ENCODE results near the gene CENPK. TPM values are rescaled to one million over a fixed set of nuclear protein-coding genes. Genes with fewer than 3 reads are reported as not detected.

The CENPK gene
- total and polyA plus RNA-seq, 2 of the 8 experiments (the other 6 are each of a cell fraction or from before 2014, with no cell fraction given), result 13.3 to 50.9 TPM

DNA sequence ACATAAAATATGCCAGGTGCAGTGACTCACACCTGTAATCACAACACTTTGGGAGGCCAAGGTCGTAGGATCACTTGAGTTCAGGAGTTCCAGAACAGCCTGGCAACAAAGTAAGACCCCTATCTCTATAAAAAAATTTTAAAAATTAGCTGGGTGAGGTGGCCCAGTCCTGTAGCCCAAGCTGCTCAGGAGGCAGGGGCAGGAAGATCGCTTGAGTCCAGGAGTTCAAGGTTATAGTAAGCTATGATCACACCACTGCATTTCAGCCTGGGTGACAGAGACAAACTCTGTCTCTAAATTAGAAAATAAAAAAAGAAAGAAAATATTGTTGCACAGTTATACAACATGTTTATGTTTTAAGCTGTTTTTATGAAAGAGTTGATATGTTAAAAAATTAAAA is 6.8 kb downstream of the CENPK start:
- Histone ChIP-seq H3K56ac (replicated peaks; ENCODE audit: insufficient read length, low read depth, low read length) (no peak overlapping the region), H4K20me1 (replicated peaks in 1 of 2; ENCODE audit: control insufficient read depth in 1 of 2, insufficient read depth in 2 of 2, low read length in 2 of 2) (no peaks in the 10 kb centered on the region), H3K9me3 (ENCODE audit: insufficient read depth in 2 of 2, low read depth in 1 of 2, low read length in 1 of 2) (no peaks in the 10 kb centered on the region), H2BK15ac (ENCODE audit: low read length) (no peak overlapping the region), H3K27me3 (replicated peaks in 1 of 4; ENCODE audit: control insufficient read depth in 3 of 4, extremely low read depth in 1 of 4, insufficient read depth in 3 of 4, low read length in 3 of 4) (no peaks in the 10 kb centered on the region), H3K23ac (ENCODE audit: insufficient read length) (no peak overlapping the region), H3K18ac (ENCODE audit: extremely low read depth, low read length) (no peak overlapping the region), H3K4me2 (ENCODE audit: insufficient read depth in 1 of 2, low read depth in 2 of 2, low read length in 2 of 2) (no peak overlapping the region), H3K79me2 (ENCODE audit: control insufficient read depth in 1 of 2, insufficient read depth in 2 of 2, low read length in 2 of 2) (peaks cover 0 to 12% of the 10 kb centered on the region in 2 experiments; a peak in 2 of 4 replicates), H3K4ac (replicated peaks; ENCODE audit: insufficient read length, low read depth, low read length) (no peak overlapping the region), H2BK5ac (ENCODE audit: low read depth, low read length) (no peak overlapping the region), H2BK12ac (ENCODE audit: low read depth, low read length) (no peak overlapping the region), H4K8ac (ENCODE audit: extremely low read depth, insufficient read depth, low read length) (no peak overlapping the region), H2AK5ac (ENCODE audit: low read depth, low read length) (no peak overlapping the region), H3K4me1 (replicated peaks in 1 of 4; ENCODE audit: control insufficient read depth in 3 of 4, insufficient read depth in 4 of 4, low read length in 3 of 4) (no peaks in the 10 kb centered on the region), H3K79me1 (ENCODE audit: low read depth, low read length) (no peaks in the 10 kb centered on the region), H3K4me3 (ENCODE audit: extremely low read depth in 1 of 4, insufficient read depth in 2 of 4, low read depth in 3 of 4, low read length in 4 of 4) (no peak overlapping the region), H2AFZ (ENCODE audit: low read length) (no peak overlapping the region), H3K27ac (ENCODE audit: low read depth, low read length) (no peak overlapping the region), H3K36me3 (ENCODE audit: control insufficient read depth in 2 of 4, insufficient read depth in 4 of 4, low read length in 3 of 4) (peaks cover 4 to 39% (median 7%) of the 10 kb centered on the region in 4 experiments; a peak in 5 of 8 replicates), H3K9ac (replicated peaks in 1 of 4; ENCODE audit: extremely low read depth in 1 of 4, low read depth in 3 of 4, low read length in 3 of 4) (no peak overlapping the region), H4K5ac (ENCODE audit: insufficient read length, low read depth, low read length) (no peak overlapping the region), H4K91ac (replicated peaks; ENCODE audit: insufficient read length, low read length) (no peak overlapping the region), H2BK20ac (ENCODE audit: low read length) (no peak overlapping the region), H3K23me2 (ENCODE audit: low read depth, low read length) (no peaks in the 10 kb centered on the region), H2BK120ac (replicated peaks; ENCODE audit: low read depth, low read length) (no peak overlapping the region), H3K14ac (ENCODE audit: insufficient read length) (no peak overlapping the region)
- FAIRE-seq (no peak), DNase-seq (ENCODE audit: low read depth in 1 of 2, low spot score in 2 of 2) (no peak)
- WGBS, 2 experiments (ENCODE audit: extremely low coverage in 1 of 2, insufficient coverage in 1 of 2, insufficient read length in 1 of 2, insufficient replicate concordance in 2 of 2, low coverage in 1 of 2, low lambda C conversion rate in 2 of 2, missing lambda C conversion rate in 1 of 2), result 89% methylated on average over 2 of the region's 2 CpGs; no CpG with 5 or more reads in 1 of the 2 experiments
- ChIA-PET CTCF (ENCODE audit: partially characterized antibody) (interaction anchor here (0.6 to 2.2 kb wide), 3 partner anchors 21 to 277 kb away, joined by 3 to 5 read pairs (median 3); no protein-coding TSS in a partner anchor), POLR2A (ENCODE audit: partially characterized antibody) (interaction anchor here (0.6 kb wide), 1 partner anchor 502 kb away, joined by 3 read pairs; no protein-coding TSS in a partner anchor)
- TF ChIP-seq BACH1 (IDR thresholded peaks at IDR 0.05; ENCODE audit: low read length) (no peak), GTF2F1 (IDR thresholded peaks at IDR 0.05; ENCODE audit: borderline replicate concordance, low read depth, low read length) (no peak), EP300 (IDR thresholded peaks at IDR 0.05; ENCODE audit: borderline replicate concordance in 1 of 2, low read depth in 2 of 2, low read length in 2 of 2) (no peak), MAFK (IDR thresholded peaks at IDR 0.05; ENCODE audit: low read depth, low read length) (no peak), CHD1 (IDR thresholded peaks at IDR 0.05; ENCODE audit: low read depth, low read length) (no peak), KDM5A (IDR thresholded peaks at IDR 0.05; ENCODE audit: low read length) (no peak), SAP30 (IDR thresholded peaks at IDR 0.05; ENCODE audit: insufficient read depth, insufficient replicate concordance, low read length) (no peak), KDM4A (IDR thresholded peaks at IDR 0.05; ENCODE audit: low read depth, low read length, severe bottlenecking) (no peak), TBP (IDR thresholded peaks at IDR 0.05; ENCODE audit: low read depth, low read length) (no peak), CBX5 (IDR thresholded peaks at IDR 0.05; ENCODE audit: low read depth, low read length) (no peak), SIN3A (conservative IDR thresholded peaks at IDR 0.05 in 1 of 2, IDR thresholded peaks at IDR 0.05 in 1 of 2; ENCODE audit: low read depth in 1 of 2, low read length in 2 of 2) (no peak), TAF7 (optimal IDR thresholded peaks at IDR 0.05; ENCODE audit: borderline replicate concordance, low read depth, low read length) (no peak), POU5F1 (IDR thresholded peaks at IDR 0.05; ENCODE audit: low read depth, low read length) (no peak), ASH2L (IDR thresholded peaks at IDR 0.05; ENCODE audit: low read length) (no peak), CHD2 (IDR thresholded peaks at IDR 0.05; ENCODE audit: low read length) (no peak)

Measured in H1 (cell line).